Suppressor macrophage treated with lipopolysaccharide for 4 hours (primary cell): ENCODE measurements around the gene LYZ.
A peak's percentile ranks its signal among the peaks of the same experiment; 100 is the strongest.

Experiments used
- DNase-seq: peaks from one replicate; pipeline ENCODE4 v3.0.0-alpha.2; 2020

Gene LYZ

DNA sequence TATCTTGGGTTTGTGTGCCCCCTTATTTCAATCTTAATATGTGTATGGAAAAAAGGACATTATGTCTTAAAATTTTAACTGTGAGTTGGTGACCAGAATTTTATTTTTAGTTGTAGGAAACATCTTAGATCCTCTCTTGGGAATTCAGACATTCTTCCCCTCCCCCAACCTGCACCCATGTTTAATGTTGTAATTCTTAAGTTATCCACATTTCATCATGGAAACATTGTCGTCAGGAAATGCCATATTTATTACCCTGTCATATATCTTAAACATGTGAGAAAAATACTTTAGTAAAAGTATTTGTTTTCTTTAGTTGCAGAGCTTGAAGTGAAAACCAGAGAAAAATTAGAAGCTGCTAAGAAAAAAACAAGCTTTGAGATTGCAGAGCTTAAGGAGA is 41.6 kb downstream of the LYZ start:
- DNase-seq = no peak

DNA sequence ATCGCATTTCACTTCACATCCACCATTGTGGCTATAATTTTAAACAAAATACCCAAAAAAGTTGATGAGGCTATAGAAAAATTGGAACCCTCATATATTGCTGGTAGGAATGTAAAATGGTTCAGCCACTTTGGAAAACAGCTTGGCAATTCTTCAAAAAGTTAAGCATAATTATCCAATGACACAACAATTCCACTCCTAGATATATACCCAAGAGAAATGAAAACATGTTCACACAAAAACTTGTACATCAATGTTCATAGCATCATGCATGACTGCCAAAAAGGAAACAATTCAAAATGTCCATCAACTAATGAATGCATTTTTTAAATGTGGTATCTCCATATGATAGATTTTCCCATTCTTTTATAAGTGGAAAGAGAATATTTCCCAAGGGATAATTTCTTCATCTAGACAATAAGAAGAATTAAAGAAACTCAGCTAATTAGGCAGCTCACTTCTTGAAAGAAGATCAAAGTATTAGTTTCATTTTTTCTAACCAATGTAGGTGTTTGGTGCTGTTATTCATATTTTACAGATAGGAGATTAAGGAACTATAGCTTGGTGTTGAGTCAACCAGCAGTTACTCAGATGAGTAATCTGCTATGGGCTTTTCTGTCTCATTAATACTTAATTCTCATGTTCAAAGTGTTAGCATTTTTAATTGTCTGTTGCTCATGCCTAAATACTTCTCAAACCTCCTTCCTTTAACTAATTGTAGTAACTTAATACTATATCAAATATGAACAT is 44.2 kb downstream of the LYZ start:
- peak; percentile 16 for DNase-seq

DNA sequence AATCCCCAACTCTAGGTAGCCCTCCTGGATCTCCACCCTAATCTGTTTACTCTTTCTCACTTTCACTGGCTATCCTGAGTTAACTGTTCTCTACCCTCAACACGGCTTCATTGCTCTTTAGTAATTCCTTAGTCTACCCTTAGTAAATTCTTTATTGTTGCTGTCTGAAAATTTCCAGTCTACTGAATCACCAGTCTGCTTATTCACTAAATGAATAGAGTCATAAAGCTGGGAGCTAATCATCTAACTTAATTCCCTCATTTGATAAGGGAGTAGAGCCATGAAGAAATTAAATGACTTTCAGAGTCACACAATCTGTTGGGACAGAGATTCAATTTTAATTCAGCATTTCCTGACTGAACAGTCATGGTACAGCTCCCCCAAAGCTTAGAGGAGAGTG is 47.9 kb downstream of the LYZ start:
- no peak for DNase-seq

DNA sequence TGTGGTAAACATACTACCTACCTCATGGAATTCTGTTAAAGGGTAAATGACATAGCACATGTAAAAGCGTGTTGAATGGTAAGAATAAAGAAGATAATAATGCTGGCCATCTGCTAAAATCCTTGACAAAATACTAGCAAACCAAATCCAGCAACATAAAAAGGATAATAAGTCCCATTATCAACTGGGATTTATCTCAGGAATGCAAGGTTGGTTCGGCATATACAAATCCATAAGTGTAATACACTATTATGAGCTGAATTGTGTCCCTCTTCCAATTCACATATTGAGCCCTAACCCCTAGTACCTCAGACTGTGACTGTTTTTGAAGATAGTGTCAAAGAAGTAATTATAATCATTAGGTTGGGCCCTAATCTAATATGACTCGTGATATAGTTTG is 48.8 kb downstream of the LYZ start:
- no peak for DNase-seq

DNA sequence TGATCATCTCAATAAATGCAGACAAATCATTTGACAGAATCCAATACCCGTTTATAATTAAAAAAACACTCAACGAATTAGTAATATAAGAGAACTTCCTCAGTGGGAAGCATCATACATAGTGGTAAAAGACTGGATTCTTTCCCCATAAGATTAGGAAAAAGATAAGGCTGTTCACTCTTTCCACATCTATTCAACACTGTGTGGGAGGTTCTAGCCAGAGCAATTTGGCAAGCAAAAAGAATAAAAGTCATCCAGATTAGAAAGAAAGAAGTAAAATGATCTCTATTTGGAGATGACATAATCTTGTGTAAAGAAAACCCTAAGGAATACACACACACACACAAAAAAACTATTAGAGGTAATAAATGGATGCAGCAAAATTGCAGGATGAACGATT is 49.8 kb downstream of the LYZ start:
- no peak for DNase-seq

DNA sequence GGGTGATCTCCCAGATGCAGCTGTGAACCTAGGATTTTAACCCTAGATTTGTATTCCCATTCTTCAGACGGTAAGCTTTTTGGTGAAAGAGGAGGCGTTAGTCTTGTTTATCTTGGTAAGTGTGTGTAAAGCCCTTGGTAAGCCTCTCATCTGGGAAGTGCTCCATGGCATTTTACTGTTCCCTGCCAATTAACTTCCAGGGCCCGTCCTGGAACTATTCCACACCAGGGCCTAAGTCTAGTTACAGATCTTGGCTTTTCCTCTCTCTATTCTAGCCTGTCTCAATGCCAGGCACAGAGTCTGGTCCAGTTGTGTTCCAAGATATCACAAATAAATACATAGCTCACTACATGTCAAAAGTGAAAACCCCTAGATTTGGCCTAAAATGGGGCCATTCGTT is 53.8 kb downstream of the LYZ start:
- no peak for DNase-seq
